Ishikawa (cell line): ENCODE data around the gene NR2F1.

Experiments
- CEBPB ChIP-seq: IDR thresholded peaks from 2 replicates; pipeline ENCODE4 v1.6.1; 2012
- CREB1 ChIP-seq: IDR thresholded peaks from 2 replicates; pipeline ENCODE4 v1.6.1; 2012; ENCODE audit warnings: low read depth
- EP300 ChIP-seq: IDR thresholded peaks from 2 replicates; pipeline ENCODE4 v1.6.1; 2012; ENCODE audit warnings: borderline replicate concordance
- MAX ChIP-seq: IDR thresholded peaks from 2 replicates; pipeline ENCODE4 v1.6.1; 2012
- NFIC ChIP-seq: IDR thresholded peaks from 2 replicates; pipeline ENCODE4 v1.6.1; 2012
- RAD21 ChIP-seq: IDR thresholded peaks from 2 replicates; pipeline ENCODE4 v1.6.1; 2012; ENCODE audit warnings: low read depth
- REST ChIP-seq: IDR thresholded peaks from 2 replicates; pipeline ENCODE4 v1.6.1; 2012; ENCODE audit warnings: low read depth, mild to moderate bottlenecking
- TAF1 ChIP-seq: IDR thresholded peaks from 2 replicates; pipeline ENCODE4 v1.6.1; 2012; ENCODE audit warnings: low read depth, mild to moderate bottlenecking
- TCF12 ChIP-seq: IDR thresholded peaks from 2 replicates; pipeline ENCODE4 v1.6.1; 2012; ENCODE audit warnings: low read depth
- USF1 ChIP-seq: IDR thresholded peaks from 2 replicates; pipeline ENCODE4 v1.6.1; 2012
- YY1 ChIP-seq: IDR thresholded peaks from 2 replicates; pipeline ENCODE4 v1.6.1; 2012; ENCODE audit warnings: low read depth

- TF ChIP-seq YY1 (no peak), MAX (no peak), TAF1 (no peak), EP300 (no peak), CEBPB (no peak), RAD21 (no peak), USF1 (no peak), NFIC (no peak), TCF12 (no peak), REST (no peak), CREB1 (no peak)
Observed at GRCh38 chr5:93587597-93588351, 4.8 kb downstream of the NR2F1 start.
